ENCODE measurements around the gene NECTIN1. TPM values are rescaled to one million over a fixed set of nuclear protein-coding genes. Genes with fewer than 3 reads are reported as not detected.
A peak's percentile ranks its signal among the peaks of the same experiment; 100 is the strongest.

The NECTIN1 gene
- total RNA-seq, 1 donor from 2014 or later, result 62.9 TPM

- H3K4me1 Mint-ChIP-seq (ENCODE audit: unreplicated experiment), result peaks cover 10% of the 10 kb centered on the region
- H3K36me3 Mint-ChIP-seq, result no peaks in the 10 kb centered on the region
- peak overlapping the region; percentile 38 for H3K27ac Mint-ChIP-seq
- no peak for DNase-seq (ENCODE audit: extremely low spot score, unreplicated experiment)
- peaks cover 20% of the 10 kb centered on the region for H3K27me3 Mint-ChIP-seq
- no peak for TF ChIP-seq CTCF (conservative IDR thresholded peaks at IDR 0.05)
- H3K4me3 Mint-ChIP-seq, result no peak overlapping the region
- no peaks in the 10 kb centered on the region for H3K9me3 Mint-ChIP-seq
Measured at GRCh38 chr11:119615882-119616196, 113.2 kb downstream of the NECTIN1 start.

- H3K36me3 Mint-ChIP-seq, result no peaks in the 10 kb centered on the region
- no peaks in the 10 kb centered on the region for H3K9me3 Mint-ChIP-seq
- no peak overlapping the region for H3K4me3 Mint-ChIP-seq
- H3K27ac Mint-ChIP-seq, result peak overlapping the region; percentile 38
- no peak for DNase-seq (ENCODE audit: extremely low spot score, unreplicated experiment)
- H3K4me1 Mint-ChIP-seq (ENCODE audit: unreplicated experiment), result peaks cover 10% of the 10 kb centered on the region
- H3K27me3 Mint-ChIP-seq, result peaks cover 16% of the 10 kb centered on the region
- no peak for TF ChIP-seq CTCF (conservative IDR thresholded peaks at IDR 0.05)
Measured at GRCh38 chr11:119615003-119615881, 113.8 kb downstream of the NECTIN1 start.

- H3K4me3 Mint-ChIP-seq, result no peak overlapping the region
- TF ChIP-seq CTCF (conservative IDR thresholded peaks at IDR 0.05), result no peak
- peaks cover 10% of the 10 kb centered on the region for H3K4me1 Mint-ChIP-seq (ENCODE audit: unreplicated experiment)
- H3K9me3 Mint-ChIP-seq, result no peaks in the 10 kb centered on the region
- H3K36me3 Mint-ChIP-seq, result no peaks in the 10 kb centered on the region
- H3K27me3 Mint-ChIP-seq, result peaks cover 11% of the 10 kb centered on the region
- H3K27ac Mint-ChIP-seq, result no peak overlapping the region
- no peak for DNase-seq (ENCODE audit: extremely low spot score, unreplicated experiment)
Measured at GRCh38 chr11:119614222-119615002, 114.6 kb downstream of the NECTIN1 start.

- H3K4me3 Mint-ChIP-seq, result no peak overlapping the region
- peaks cover 7% of the 10 kb centered on the region for H3K4me1 Mint-ChIP-seq (ENCODE audit: unreplicated experiment)
- no peak for DNase-seq (ENCODE audit: extremely low spot score, unreplicated experiment)
- H3K9me3 Mint-ChIP-seq, result no peaks in the 10 kb centered on the region
- peaks cover 13% of the 10 kb centered on the region for H3K27me3 Mint-ChIP-seq
- TF ChIP-seq CTCF (conservative IDR thresholded peaks at IDR 0.05), result no peak
- no peak overlapping the region for H3K27ac Mint-ChIP-seq
- no peaks in the 10 kb centered on the region for H3K36me3 Mint-ChIP-seq
Measured at GRCh38 chr11:119612814-119613213, 116.2 kb downstream of the NECTIN1 start.

- DNase-seq (ENCODE audit: extremely low spot score, unreplicated experiment), result no peak
- peaks cover 21% of the 10 kb centered on the region for H3K27me3 Mint-ChIP-seq
- H3K27ac Mint-ChIP-seq, result no peak overlapping the region
- no peaks in the 10 kb centered on the region for H3K36me3 Mint-ChIP-seq
- no peak overlapping the region for H3K4me3 Mint-ChIP-seq
- no peak for TF ChIP-seq CTCF (conservative IDR thresholded peaks at IDR 0.05)
- no peaks in the 10 kb centered on the region for H3K9me3 Mint-ChIP-seq
- H3K4me1 Mint-ChIP-seq (ENCODE audit: unreplicated experiment), result peaks cover 10% of the 10 kb centered on the region
Measured at GRCh38 chr11:119610836-119611426, 118.1 kb downstream of the NECTIN1 start.

Data from type B pancreatic cell (in vitro differentiated cells).